HG03175 (cell line): Measurements from ENCODE around the gene OR56A3.
"Not testable (repeated sequence)": the region's sequence is repeated elsewhere in the genome, so short reads cannot be mapped to it uniquely, and the experiment has no call there.

ENCODE experiments used
- ATAC-seq: cut with Tn5 transposase; IDR thresholded peaks from one replicate; pipeline ENCODE4 v1.9.1; 2021; ENCODE audit warnings: mild to moderate bottlenecking, moderate library complexity; ENCODE audit not compliant: unreplicated experiment

The OR56A3 gene, protein sequence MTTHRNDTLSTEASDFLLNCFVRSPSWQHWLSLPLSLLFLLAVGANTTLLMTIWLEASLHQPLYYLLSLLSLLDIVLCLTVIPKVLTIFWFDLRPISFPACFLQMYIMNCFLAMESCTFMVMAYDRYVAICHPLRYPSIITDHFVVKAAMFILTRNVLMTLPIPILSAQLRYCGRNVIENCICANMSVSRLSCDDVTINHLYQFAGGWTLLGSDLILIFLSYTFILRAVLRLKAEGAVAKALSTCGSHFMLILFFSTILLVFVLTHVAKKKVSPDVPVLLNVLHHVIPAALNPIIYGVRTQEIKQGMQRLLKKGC

DNA sequence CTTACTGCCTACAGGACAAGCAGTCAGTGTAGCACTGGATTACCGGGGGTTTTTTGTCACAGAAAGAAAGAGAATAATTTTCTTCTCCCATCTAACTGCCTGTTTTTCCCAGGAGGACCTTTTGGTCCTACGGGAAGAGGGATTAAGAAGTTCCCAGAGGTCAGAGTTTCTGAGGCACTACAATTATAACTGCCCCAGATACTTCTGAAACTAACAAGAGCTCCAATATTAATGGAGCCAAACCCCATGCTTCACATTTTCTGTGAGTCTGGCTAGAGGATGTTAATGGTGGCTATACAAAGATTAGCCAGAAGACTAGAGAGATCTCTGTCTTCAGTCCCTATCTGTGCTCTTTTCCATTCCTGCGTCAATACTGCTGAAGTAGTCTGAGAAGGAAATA is at the start of gene OR56A3:
Gene OR56A3 (plus strand): TSS at position 301 of the 400 bp plus-strand sequence. CDS start 5,096 bp downstream, outside the sequence.
- ATAC-seq = no peak

DNA sequence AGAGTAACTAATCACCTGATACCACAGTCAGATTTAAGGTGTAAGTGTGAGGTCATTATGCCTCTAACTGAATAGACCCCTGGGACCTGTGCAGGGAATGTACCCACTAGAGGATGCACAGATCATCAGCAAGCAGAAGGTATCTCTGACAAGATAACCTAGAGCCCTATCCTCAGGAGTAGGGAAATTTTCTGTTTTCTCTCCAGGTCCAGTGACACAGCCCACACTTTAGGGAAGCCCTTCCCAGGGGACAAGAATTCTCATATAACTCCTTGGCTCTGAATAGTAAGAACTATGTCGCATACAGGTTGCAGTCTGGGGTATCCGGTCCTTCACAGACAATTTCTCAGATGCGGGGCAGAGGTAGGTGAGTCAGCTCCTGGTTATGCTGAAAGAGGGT is 49.1 kb upstream of the OR56A3 start, which contains the start of gene OR52E5:
Gene OR52E5 (plus strand): TSS at position 301 of the 400 bp plus-strand sequence. CDS start 7,569 bp downstream, outside the sequence.
- no peak for ATAC-seq

DNA sequence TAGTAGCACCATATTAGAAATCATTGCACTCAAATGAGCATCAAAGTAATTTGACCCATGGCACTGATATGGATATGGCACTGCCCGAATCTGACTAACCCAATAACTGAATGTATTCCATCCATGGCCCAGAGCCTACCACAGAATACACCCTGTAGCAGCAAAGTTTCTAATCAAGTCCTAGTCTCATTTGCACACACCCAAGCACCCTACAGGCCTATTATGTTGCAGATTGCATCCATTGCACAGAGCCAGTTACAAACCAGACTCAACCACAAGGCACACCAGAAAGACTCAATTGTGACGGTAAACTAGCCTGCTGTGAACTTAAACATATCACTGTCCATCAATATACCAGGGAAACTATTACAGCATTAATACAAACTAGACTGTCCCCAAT is 42.5 kb upstream of the OR56A3 start:
- ATAC-seq = no peak

DNA sequence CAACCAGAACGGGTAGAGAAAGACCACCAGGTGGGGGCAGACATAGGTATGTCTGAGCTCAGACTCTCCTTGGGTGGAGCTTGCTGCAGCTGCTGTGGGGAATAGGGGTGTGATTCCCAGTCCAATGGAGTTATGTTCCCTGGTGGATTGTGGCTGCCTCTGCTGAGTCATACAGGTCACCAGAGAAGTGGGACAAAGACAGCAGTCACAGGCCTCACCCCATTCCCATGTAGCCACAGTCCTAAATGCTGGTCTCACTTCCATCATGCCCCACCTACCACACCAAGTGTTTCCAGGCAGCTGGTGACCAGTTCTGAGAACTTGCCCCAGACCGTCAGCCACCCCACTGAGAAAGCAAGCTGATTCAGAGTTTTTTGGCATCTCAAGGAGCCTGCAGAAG is 31.5 kb upstream of the OR56A3 start:
- ATAC-seq = no peak

DNA sequence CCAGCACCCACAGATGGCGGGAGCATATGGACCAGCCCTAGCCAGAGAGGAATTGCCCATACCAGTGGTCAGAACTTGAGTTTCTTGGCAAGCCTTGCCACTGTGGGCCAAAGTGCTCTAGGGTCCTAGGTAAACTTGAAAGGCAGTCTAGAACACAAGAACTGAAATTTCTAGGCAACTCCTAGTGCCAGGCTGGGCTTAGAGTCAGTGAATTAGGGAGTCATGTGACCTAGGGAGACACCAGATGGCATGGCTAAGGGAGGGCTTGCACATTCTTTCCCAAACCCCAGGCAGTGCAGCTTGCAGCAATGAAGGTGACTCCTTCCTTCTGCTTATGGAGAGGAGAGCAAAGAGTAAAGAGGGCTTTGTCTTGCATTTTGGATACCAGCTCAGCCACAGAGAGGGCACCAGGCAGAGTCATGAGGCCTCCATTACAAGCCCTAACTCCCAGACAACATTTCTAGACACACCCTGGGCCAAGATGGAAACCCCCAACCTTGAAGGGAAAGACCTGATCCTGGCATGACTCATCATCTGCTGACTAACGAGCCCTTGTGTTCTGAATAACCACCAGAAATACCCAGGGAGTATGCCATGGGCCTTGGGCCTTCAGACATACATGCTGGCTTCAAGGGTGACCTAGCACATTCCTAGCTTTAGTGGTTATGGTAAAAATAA is 19.2 kb upstream of the OR56A3 start:
- ATAC-seq = peak; percentile 70

DNA sequence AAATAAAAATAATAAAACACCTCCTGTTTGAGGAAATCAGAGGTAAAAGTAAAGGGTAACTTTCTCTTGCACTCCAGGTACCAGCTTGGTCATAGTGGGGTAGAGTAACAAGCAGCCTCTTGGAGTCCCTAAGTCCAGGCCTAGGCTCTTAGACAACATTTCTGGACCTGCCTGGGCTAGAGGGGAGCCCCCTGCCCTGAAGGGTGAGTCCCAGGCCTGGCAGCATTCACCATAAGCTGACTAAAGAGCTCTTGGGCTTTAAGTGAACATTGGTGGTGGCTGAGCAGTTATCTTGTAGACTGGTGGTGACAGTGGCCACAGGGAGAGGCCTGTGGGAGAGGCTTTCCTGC is 18.6 kb upstream of the OR56A3 start:
- ATAC-seq = peak; percentile 27

DNA sequence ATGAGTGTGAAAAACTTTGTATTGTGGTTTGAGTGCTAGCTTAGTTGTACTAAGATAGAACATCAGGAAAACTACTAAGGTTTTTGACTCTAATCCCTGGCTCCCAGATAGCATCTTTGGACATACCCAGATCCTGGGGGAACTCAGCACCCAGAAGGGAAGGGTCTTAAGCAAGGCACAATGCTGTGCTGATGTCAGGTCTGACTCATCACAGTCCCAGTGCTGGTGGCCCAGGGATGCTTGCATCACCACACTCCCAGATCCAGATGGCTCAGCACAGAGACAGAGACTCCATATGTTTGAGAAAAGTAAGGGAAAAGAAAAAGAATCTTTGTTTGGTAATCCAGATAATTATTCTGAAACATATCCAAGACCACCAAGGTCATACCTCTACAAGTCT is 18.3 kb upstream of the OR56A3 start:
- ATAC-seq = no peak

DNA sequence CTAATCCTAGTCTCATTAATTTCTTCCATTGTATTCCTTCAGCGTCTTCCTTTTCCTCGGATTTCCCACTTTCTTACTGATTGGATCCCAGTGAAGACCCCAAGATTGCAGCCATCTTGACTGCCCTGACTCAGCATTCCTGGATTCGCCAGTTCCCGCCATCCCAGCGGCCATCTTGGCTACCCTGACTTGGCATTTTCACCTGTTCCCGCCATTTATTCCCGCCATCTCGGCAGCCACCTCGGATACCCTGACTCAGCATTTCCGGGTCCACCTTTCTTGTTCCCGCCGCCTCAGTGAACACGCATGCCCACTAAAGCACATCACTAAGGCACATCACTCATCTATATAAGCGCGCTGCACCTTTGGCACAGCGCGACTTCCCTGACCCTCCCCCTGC is 13.8 kb upstream of the OR56A3 start:
- ATAC-seq = no peak

DNA sequence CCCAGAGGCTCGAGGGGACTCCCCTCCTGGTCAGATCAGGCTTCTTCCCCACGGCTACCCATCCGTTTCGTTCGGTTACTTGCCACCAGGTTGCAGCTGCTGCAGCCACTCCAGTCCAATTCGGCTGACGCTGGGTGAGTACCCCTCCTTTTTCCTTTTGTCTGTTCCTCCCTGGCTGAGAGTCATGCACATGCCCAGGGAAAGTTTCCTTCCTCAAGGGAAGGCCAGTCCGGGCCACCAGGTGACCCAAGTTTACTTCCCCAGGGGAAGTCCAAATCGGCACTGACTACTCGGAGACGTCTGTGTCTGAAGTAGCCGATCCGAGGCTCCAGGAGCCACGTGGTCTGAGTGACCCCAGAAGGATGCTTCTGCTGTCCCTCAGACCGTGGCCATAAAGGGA is 13.2 kb upstream of the OR56A3 start:
- ATAC-seq = no peak

DNA sequence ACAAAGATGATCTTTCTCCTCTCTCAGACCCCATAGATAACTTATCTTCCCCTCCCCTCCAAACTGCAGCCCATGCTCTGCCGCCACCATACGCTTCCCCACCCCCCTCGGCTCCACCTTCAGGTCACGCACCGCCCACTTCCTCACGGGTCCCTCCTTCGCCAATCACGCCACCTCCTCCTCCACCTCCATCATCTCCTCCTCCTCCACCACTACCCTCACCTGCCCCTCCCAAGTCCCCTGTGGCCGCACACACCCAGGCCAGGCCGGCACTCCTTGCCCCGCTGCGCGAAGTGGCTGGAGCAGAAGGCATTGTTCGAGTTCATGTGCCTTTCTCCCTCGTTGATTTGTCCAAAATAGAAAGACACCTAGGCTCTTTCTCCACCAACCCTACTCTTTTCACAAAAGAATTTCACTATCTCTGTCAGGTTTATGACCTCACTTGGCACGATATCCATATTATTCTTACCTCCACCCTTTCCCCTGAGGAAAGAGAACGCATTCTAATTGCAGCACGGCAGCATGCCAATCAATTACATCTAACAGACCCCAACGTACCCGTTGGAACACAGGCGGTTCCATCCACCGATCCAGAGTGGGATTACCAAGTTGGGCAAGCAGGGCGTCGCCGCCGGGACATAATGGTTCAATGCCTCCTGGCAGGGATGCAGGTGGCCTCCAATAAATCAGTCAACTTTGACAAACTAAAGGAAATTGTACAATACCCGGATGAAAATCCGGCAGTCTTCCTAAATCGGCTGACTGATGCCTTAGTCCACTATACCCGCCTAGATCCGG is 12.3 kb upstream of the OR56A3 start:
- ATAC-seq = no peak

DNA sequence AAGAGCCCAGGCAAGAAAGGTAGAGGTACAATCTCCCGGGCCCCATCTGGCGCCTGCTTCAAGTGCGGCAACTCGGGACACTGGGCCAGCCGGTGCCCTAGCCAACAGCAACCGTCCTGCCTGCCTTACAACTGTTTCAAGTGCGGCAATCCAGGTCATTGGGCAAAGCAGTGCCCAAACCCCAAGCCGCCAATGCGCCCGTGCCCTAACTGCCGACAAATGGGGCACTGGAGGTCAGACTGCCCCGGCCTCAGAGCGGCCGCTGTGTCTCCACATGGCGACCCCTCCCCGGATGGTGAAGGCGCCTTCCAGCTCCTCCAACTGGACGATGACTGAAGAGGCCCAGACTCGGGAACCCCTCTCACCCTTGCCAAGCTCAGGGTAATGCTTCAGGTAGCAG is 11.4 kb upstream of the OR56A3 start:
- ATAC-seq = no peak

DNA sequence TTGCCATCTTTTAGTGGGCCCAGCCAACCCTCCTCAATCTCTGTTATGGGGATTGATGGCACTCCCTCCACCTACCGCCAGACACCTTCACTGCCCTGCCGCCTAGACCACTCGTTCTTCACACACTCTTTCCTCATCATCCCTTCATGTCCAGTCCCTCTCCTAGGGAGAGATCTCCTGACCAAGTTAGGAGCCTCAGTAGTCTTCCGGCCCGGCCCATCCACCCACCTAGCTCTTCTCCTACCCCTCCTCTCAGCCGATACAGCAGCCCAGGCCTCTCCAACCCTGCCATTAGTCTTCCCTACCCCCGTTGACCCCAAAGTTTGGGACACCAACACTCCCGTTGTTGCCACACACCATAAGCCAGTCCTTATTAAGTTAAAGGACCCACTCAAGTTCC is 11.0 kb upstream of the OR56A3 start:
- ATAC-seq = no peak

DNA sequence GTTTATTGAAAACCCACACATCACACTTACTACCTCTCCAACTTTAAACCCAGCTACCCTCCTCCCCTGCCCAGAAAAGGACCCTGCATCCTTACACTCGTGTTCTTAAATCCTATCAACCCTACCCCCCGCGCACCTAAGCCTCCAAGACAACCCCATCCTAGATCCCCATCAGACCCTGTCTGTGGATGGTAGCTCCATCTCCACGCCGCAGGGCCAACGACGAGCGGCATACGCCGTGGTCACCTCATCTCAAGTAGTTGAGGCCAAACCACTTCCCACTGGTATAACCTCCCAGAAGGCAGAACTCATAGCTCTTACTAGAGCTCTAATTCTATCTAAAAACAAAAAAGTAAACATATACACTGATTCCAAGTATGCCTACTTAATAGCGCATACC is 9.4 kb upstream of the OR56A3 start:
- no peak for ATAC-seq

DNA sequence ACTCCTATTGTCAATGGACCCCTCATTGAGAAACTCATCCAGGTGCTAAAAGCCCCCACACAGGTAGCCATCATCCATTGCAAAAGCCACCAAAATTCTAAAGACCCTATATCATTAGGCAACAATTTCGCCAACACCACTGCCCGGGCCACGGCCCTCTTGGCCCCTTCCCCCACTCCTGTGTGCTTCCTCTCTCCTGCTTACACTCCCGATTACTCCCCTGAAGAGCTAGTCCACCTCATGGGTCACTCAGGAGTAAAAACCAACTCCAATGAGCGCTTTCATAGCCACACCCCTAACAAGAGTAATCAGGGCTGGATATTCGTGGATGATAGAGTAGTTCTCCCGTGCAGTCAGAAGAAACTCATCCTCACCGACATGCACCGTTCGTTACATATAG is 8.9 kb upstream of the OR56A3 start:
- no peak for ATAC-seq

DNA sequence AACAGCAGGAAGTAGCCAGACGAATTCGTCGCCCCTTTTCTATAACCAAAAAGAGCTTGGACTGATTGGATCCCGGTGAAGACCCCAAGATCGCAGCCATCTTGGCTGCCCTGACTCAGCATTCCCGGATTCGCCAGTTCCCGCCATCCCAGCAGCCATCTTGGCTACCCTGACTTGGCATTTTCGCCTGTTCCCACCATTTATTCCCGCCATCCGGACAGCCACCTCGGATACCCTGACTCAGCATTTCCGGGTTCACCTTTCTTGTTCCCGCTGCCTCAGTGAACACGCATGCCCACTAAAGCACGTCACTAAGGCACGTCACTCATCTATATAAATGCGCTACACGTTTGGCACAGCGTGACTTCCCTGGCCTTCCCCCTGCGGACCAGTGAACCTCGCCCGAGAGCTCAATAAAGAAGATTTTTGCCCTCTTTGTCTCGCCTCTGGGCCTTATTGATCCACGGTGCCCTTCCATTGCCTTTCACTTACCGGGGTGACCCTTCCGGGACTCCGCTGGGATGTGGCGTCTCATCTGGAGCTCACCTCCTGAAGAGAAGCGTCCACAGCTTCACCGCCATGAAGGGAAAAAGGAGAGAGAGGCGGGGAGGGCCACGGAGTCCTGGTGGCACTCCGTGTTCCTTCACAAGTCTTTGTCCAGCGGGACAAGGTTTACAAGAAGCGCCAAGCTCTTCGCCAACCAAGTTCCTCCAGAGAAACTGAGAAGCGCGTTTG is 4.0 kb upstream of the OR56A3 start:
- no peak for ATAC-seq

DNA sequence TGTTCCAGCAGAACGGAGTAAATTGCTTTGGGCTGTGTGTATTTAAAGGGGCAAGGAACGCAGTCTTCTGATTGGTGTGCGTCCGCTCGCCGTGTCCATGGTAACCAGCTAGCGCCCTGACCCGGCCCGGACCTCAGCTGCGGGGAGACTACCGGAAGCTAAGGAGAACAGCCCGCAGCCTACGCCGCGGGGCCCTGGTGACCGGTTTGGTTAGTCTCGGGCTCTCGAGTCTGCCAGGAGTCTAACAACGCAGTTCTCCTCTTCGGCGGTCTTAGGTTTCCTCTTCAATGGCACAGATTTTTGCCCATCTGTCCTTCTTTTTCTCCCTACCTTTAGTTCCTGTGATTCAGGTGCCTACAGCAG is 3.5 kb upstream of the OR56A3 start:
- no peak for ATAC-seq

DNA sequence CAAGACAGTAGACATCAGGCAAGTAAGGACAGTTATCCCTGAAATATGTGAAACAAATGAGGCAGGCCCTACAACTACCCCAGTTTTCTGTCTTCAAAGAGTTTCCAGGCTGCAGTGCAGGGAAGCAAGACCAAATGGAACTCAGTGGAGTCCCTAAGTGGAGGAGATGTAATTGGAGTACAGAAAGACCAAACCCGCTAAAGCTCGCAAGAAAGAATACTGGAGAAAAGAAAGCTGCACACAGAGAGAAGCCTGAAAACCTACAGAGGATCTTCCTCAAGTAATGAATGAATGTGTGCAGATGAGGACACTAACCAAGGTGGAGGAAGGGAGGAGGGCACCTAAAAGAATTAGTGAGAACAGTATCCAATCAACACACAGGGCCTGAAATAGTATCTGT is 1.3 kb upstream of the OR56A3 start:
- ATAC-seq = no peak

DNA sequence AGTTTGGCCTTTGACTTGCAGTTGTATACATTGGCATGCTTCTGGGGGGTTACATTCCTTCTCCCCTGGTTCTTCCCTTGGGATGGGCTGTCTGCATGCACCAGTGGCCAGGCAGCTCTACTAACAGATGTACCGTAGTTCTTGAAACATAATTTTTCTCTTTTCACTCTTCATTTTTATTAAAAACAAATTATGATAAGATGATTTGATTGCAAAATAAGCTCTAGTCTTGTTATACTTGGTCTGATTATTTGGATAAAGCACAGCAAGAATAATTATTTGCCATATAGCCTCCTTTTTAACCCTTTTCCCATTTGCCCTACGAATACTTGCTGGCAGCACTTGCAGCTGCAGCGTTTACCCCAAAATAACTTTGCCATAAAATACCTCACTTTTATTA is 13.5 kb downstream of the OR56A3 start:
- ATAC-seq = no peak

DNA sequence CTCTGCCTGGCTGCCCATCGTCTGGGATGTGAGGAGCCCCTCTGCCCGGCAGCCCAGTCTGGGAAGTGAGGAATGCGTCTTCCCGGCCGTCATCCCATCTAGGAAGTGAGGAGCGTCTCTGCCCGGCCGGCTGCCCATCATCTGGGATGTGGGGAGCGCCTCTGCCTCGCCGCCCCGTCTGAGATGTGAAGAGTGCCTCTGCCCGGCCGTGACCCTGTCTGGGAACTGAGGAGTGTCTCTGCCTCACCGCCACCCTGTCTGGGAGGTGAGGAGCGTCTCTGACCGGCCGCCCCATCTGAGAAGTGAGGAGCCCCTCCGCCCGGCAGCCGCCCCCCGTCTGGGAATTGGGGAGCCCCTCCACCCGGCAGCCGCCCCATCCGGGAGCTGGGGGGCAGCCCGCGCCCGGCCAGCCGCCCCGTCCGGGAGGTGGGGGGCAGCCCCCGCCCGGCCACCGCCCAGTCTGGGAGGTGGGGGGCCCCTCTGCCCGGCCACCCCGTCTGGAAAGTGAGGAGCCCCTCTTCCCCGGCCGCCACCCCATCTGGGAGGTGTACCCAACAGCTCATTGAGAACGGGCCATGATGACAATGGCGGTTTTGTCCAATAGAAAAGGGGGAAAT is 18.8 kb downstream of the OR56A3 start:
- not testable (repeated sequence) for ATAC-seq

DNA sequence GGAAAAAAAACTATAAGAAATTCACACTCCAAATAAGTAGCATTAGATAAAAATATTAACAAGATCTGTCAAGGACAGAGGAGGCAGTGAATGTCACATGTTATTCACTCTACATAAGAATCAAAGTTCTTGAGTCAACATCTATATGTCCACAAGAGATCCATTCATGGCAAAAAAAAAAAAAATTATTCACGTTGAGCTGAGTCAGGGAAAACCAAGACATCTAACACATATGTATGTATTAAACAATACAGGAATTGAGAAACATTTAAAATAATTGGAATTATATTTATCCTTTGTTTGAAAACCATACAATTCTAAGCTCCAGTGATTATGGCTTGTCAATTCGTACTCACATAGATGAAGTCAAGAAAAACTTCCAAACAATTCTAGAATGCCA is 24.9 kb downstream of the OR56A3 start:
- ATAC-seq = no peak

DNA sequence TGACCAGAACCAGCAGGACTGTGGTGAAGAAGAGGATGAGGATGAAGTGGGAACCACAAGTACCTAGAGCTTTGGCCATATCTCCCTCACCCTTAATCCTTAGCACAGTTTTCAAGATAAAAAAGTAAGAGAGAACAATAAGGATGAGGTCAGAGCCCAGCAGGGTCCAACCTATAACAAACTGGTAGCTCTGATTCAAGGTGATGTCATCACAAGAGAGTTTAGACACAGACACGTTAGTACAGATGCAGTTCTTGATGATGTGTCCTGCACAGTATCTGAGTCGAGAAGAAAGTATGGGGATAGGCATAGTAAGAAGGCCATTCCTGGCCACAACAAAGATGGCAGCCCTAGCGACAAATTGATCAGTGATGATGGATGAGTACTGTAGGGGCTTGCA is 25.7 kb downstream of the OR56A3 start:
- ATAC-seq = no peak
